AG04450 (cell line): Measurements from ENCODE around the gene DNMT3A. TPM values are rescaled to one million over a fixed set of nuclear protein-coding genes. Genes with fewer than 3 reads are reported as not detected.

Experiments used
- CTCF ChIA-PET: fragments of 300-600, 350-600 bp; formaldehyde crosslinking; extraction: SDS; loops from one replicate; lab custom pipeline; 2022; ENCODE audit warnings: antibody characterized with exemption, inconsistent platforms; lab: Charles Lee
- POLR2A ChIA-PET: fragments of 350-600 bp; formaldehyde crosslinking; extraction: SDS; loops from one replicate; lab custom pipeline; 2021; ENCODE audit warnings: antibody characterized with exemption, inconsistent platforms; lab: Yijun Ruan, JAX
- DNase-seq: peaks from one replicate; pipeline ENCODE4 v3.0.0-alpha.2; 2011; ENCODE audit warnings: low read depth, low spot score
- H3K27ac ChIP-seq: one replicate; pipeline ENCODE4 v1.5.1; 2012; ENCODE audit warnings: low read depth, low read length, control low read depth
- H3K27me3 ChIP-seq: one replicate; pipeline ENCODE4 v1.6.0; 2012; ENCODE audit warnings: low read length; ENCODE audit not compliant: control insufficient read depth, insufficient read depth
- H3K4me3 ChIP-seq: 2 replicates; pipeline ENCODE4 v1.5.1; 2011; ENCODE audit warnings: mild to moderate bottlenecking, low read depth, low read length, control low read depth
- H3K9me3 ChIP-seq: 2 replicates; pipeline ENCODE4 v1.5.1; 2012; ENCODE audit warnings: low read length; ENCODE audit not compliant: control insufficient read depth, insufficient read depth
- CTCF ChIP-seq: IDR thresholded peaks from 2 replicates; pipeline ENCODE4 v1.5.1; 2011; ENCODE audit warnings: low read depth, low read length, control low read depth, inconsistent platforms
- polyA plus RNA-seq: library from polyadenylated mRNA; depleted of rRNA; stranded (reverse); fragments of >200 nt; gene quantifications from 2 replicates; pipeline ENCODE4 v1.2.3, GENCODE V29; 2011

DNMT3A gene
- polyA plus RNA-seq, 1 experiment, result 4.1 TPM

- Histone ChIP-seq H3K27me3 (peaks cover 3% of the 10 kb centered on the region), H3K4me3 (no peak overlapping the region), H3K9me3 (peaks cover 9% of the 10 kb centered on the region), H3K27ac (no peak overlapping the region)
- TF ChIP-seq CTCF, result no peak
- POLR2A ChIA-PET, result no interaction called here
- CTCF ChIA-PET, result no interaction called here
- DNase-seq, result no peak
Observed at GRCh38 chr2:25355270-25355669, 13.5 kb upstream of the DNMT3A start.

- no peak overlapping the region for H3K27ac ChIP-seq
- ChIA-PET CTCF (interaction anchor here (0.7 to 7.9 kb wide), 2 partner anchors 8 to 42 kb away, joined by 7 to 87 read pairs; no protein-coding TSS in a partner anchor), POLR2A (no interaction called here)
- peaks cover 9% of the 10 kb centered on the region for H3K9me3 ChIP-seq
- no peak overlapping the region for H3K4me3 ChIP-seq
- H3K27me3 ChIP-seq, result peaks cover 3% of the 10 kb centered on the region
- DNase-seq, result no peak
- TF ChIP-seq CTCF, result no peak
Observed at GRCh38 chr2:25354116-25354515, 12.4 kb upstream of the DNMT3A start.

- H3K9me3 ChIP-seq, result no peaks in the 10 kb centered on the region
- no peak for TF ChIP-seq CTCF
- no peaks in the 10 kb centered on the region for H3K27me3 ChIP-seq
- ChIA-PET POLR2A (interaction anchor here (0.7 kb wide), 1 partner anchor 13 kb away, joined by 3 read pairs; no protein-coding TSS in a partner anchor), CTCF (interaction anchor here (1.7 to 7.9 kb wide), 2 partner anchors 13 to 350 kb away, joined by 3 to 87 read pairs; no protein-coding TSS in a partner anchor)
- no peak overlapping the region for H3K4me3 ChIP-seq
- peak overlapping the region; percentile 55 for H3K27ac ChIP-seq
- DNase-seq, result peak; percentile 37
Observed at GRCh38 chr2:25349397-25349796, 7.7 kb upstream of the DNMT3A start.

- CTCF ChIA-PET, result interaction anchor here (1.2 to 7.9 kb wide), 4 partner anchors 14 to 352 kb away, joined by 3 to 87 read pairs (median 4); no protein-coding TSS in a partner anchor
- Histone ChIP-seq H3K27ac (peak overlapping the region; percentile 32), H3K9me3 (no peaks in the 10 kb centered on the region), H3K27me3 (no peaks in the 10 kb centered on the region), H3K4me3 (no peak overlapping the region)
- POLR2A ChIA-PET, result no interaction called here
- no peak for TF ChIP-seq CTCF
- DNase-seq, result peak; percentile 16
Observed at GRCh38 chr2:25347846-25348245, 6.1 kb upstream of the DNMT3A start.

GRCh38 chr2:25347205-25347815, 5.6 kb upstream of the DNMT3A start:
- POLR2A ChIA-PET, result no interaction called here
- Histone ChIP-seq H3K27ac (no peak overlapping the region), H3K4me3 (no peak overlapping the region), H3K9me3 (no peaks in the 10 kb centered on the region), H3K27me3 (no peaks in the 10 kb centered on the region)
- DNase-seq, result no peak
- TF ChIP-seq CTCF, result no peak
- CTCF ChIA-PET, result interaction anchor here (1.3 to 7.9 kb wide), 2 partner anchors 15 to 29 kb away, joined by 4 to 87 read pairs; no protein-coding TSS in a partner anchor
